ENCODE results near the gene TJP1.
"Not testable (repeated sequence)": the region's sequence is repeated elsewhere in the genome, so short reads cannot be mapped to it uniquely, and the experiment has no call there.

TJP1 gene

DNA sequence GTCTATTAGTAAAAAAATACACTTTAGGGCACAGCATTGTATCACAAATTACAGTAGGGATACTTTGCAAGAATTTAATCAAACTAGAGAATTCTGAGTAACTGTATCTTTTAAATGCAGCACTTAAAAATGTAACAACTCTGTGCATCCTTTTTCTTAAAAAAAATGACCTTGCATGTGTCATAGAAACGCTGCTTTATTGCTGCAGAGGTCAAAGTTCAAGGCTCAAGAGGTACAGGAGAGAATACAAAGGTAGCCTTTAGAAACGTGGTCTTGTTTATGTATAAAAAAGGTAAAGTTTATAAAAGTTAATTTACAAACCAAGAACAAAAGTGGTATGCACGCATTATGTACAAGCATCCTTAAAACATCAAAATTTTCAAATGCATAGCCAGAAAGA is 122.0 kb downstream of the TJP1 start:
- no peak for DNase-seq (ENCODE audit: low spot score)

DNA sequence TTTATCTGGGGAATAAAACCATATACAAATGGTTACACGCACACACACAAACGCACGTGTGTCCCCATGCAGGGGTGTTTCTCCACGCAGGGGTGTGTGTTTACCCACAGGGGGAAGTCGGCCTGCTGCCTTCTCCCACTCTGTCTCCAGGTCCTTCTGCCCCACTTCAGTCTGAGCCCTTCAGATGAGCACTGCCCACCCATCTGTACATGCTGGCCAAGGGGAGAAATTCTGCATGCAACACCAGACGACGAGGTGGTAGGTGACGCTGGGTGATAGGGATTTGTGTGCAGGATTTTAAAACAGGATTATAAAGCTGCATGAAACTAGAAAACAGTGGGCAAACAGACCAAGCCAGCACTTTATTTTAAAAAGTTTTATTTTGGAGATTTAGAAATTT is 122.5 kb downstream of the TJP1 start:
- DNase-seq (ENCODE audit: low spot score) = no peak

DNA sequence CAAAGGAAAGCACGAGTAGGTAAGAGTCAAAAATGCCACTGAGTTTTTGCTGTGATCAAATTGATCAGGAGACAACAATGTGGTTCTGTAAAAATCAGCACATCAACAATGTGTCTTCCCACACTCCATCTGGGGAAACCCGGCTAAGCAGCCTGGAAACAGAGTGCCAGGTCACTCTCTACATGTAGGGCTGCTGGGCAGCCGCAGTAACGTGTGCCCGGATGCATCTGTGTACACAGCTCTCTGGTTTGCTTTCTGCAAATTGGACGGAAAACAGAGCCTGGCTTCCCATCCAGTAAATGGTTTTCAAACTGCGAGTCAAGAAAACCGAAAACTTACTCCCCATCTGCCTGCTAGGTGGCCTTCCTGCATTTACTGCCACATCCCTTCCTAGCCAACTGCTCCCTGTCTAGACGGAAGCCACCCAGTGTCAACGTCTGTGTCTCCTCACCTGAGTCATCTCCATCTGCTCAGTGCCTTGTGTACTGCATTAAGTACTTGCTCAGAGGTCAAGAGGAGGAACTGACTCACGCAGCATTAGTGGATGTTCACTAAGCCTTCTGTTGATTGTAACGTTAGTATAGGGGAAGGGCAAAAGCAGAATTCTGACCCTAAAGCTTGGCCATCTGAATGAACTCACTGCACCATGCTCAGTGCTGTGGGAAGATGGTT is 124.1 kb downstream of the TJP1 start:
- DNase-seq (ENCODE audit: low spot score) = no peak

DNA sequence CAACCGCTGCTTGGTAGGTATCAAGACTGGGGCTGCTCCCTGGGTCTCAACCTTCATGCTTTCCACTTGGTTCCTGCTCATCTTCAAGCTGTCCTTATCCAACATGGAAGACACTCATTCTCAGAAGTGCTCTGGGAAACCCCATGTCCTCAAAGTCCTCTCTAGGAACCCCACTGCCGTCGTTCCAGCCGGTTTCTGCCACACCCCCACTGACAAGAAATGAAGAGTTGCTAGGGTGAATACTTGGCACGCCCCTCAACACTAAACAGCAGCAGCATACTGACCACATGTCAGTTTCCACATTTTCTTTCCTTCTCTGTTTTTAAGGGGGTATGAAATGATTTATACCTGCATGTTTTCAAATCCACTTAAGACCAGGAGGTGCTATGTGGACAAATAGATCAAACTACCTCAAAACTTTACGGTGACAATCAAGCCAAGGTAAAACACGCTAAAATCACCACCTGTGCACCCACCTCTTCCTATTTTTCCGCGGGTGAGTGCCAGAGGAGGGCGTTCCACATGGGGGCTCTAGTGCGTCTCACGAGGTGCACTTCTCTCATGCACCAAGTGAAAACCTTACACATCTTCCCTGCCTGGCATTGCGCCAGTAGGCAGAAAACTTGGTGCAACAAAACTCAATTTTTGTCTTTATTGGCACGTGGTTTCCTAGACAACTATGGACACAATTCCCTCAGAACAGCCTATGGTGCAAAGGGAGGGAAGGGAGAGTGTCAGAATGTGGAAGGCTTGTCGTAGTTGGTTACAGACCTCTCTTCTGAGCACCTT is 125.1 kb downstream of the TJP1 start:
- no peak for DNase-seq (ENCODE audit: low spot score)

DNA sequence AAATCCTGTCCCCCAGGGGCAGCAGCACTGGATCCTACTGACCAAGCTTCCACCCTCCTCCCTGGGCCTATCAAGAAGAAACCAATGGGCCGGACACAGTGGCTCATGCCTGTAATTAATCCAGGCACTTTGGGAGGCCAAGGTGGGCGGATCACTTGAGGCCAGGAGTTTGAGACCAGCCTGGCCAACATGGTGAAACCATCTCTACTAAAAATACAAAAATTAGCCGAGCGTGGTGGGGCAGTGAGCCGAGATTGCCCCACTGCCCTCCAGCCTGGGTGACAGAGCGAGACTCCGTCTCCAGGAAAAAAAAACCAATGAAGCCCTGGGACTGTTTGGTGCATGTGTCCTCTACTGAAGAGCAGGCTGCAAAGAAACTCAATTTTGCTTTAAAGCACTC is 125.8 kb downstream of the TJP1 start:
- DNase-seq (ENCODE audit: low spot score) = not testable (repeated sequence)

DNA sequence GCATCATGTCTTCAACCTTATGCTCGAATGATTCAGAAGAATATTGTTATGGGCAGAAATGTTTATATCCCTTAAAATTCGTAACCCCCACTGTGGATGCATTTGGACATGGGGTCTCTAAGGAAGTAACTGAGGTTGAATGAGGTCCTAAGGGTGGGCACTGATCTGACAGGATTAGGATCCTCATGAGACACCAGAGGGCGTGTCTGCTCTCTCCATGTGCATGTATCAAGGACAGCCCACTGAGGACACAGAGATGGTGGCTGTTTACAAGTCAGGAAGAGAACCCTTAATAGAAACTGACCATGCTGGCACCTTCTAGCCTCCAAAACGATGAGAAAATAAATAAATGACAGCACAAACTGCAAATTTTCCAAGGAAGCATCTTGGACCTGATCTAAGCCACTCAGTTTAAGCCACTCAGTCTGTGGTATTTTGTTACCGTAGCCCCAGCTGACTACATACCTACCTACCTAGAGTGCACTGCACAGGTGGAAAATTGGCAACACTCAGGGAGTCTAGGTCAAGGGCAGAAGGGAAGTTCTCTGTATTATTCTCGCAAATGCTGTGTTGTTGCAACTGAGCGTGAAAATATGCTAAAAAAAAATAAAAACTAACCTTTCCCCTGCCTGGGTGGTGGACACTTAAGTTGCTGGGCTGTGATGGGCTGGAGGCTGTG is 126.6 kb downstream of the TJP1 start:
- no peak for DNase-seq (ENCODE audit: low spot score)

DNA sequence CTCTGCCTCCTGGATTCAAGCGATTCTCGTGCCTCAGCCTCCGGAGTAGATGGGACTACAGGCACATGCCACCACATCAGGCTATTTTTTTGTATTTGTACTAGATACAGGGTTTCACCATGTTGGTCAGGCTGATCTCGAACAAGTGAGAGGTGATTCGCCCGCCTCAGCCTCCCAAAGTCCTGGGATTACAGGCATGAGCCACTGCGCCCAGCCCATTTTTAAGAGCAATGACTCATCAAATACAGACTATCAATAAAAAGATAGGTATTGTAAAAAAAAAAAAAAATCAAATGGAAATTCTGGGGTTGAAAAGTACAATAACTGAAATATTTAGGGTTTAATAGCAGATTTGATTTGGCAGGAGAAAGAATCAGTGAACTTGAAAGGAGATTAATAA is 129.0 kb downstream of the TJP1 start:
- DNase-seq (ENCODE audit: low spot score) = no peak

DNA sequence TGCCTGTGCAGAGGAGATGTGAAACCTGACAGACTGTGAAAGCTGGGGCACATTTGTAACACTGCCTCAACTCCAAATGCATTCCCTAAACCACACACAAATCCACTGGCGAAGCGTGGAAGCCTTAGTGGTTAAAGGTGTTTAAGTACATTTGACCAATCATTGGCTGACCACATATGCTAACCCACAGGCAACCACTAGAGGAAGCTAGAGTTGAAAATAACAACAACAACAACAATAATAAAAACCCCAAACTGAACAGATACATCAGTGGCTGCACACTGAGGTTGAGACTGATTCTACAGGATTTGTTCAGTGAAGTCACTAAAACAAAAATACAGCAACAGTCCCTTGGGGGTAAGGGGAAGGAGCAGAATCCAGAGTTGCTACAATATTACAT is 129.7 kb downstream of the TJP1 start:
- peak; percentile 19 for DNase-seq (ENCODE audit: low spot score)

DNA sequence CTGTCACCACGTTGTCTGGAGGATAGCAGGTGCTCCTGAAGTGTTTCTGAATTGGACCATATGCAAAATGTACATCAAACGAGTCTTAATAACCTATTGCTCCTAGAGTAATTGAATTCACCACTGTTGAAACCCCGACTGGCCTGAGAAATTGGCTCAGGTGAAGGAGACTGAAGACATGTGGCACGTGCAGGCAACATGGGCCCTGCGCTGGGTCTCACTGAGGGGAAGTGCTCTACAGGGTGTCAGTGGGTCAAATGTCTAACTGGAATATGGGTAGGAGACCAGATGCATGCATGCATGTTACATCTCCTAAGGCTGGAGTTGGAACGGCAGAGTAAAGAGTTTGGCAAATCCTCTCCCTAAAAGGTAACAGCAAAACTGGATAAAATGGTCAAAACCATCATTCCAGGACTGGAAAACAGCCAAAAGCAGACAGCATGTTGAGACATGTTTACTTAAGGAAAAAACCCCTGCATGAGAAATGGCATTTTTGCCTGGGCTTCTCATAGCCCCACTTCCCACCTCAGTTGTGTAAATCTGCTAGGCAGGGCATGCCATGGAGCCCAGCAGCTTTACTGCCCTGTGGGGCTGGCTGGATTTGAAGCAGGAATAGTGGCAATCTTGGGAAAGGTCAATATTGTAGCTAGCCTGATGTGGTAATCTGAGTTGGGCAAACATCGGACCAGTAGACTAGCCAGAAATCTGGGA is 131.3 kb downstream of the TJP1 start:
- no peak for DNase-seq (ENCODE audit: low spot score)

DNA sequence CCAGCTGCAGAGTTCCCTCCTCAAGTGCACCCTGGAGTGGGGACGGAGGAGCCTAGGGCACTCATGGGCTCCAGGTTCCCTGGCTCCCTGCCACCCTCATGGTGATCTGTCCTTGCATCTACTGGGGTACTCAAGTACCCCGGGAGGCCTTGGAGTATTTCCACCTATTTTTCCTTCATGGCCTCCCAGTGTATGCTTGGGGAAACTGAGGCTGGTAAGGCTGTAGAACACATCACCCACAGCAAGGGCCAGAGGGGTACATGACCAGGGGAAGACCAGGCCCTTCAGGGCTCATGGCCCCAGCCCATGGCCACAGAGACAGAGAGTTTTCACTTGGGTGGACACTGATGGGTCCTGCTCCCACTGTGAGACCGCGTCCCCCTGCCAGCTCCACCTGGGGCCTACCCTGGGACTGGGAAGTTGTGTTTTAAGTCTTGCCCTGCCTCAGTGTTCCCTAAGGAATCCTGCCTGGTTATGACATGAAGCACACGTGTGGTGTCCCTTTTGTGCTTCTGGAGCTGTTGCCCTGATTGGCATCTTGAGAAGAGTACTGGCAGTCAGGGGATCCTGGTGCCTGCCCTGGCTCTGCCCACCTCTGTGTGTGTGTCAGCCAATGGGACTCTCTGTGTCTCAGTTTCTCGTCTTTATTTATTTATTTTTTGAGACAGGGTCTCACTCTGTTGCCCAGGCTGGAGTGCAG is 132.8 kb downstream of the TJP1 start:
- DNase-seq (ENCODE audit: low spot score) = no peak

DNA sequence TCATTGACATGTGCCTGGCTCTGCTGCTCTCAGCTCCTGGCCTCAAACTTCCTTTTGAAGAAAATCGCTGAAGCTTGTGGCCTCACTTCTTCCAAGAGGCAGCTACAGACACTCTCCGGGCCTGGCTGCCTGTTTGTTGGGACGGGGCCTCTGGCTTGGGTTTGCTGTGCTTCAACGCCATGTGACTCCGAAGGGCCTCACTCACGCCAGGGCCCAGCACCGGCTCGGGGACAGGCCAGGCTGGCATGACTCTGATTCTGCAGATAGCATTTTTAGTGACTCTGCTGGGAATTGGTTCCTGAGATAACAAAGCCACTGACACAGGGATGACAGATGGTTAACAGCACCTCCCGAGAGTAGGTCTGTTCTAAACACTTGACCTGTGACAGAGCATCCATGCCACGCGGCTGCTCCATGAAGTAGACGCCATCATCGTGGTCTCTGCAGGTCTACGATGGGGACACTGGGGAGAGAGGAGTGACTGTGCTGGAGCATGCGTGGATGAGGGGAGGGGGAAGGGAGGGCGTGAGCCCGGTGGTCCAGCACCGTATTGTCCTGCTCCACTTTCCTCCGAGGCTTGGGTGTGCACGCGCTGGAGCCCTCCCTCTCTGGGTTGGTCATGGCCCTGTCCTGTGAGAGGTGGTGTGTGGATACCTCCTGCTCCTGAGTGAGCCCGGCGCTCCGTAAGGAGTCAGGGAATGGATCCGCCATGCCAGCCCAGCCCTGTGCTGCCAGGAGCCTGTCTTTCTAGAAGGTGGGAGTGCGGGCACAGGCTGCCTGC is 133.6 kb downstream of the TJP1 start:
- DNase-seq (ENCODE audit: low spot score) = no peak

DNA sequence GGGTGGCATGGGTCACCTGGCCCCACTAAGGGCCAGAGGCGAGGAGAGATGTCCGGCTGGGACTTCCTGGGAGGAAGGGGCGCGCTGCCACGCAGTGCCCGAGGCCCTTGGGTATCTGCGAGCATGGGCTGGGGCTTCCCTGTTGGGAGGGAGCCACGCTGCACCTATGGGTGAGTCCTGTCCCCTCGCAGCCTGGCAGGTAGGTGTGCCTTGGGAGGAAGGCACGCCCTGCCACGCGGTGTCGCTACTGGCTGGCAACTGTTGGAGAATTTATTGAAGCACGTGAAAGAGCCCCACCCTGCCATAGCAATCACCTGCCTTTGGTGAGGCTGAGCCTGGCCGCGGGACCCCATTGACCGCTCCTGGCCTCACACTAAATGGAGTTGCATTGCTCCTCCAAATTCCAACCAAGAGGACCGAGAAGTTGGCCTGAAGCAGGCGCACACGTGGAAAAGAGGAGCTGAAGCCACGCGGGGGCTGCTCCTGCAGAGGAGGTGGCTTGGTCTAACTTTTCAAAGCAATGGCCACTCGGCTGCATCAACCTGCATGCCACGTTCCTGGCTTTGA is 134.2 kb downstream of the TJP1 start:
- DNase-seq (ENCODE audit: low spot score) = peak; percentile 73

DNA sequence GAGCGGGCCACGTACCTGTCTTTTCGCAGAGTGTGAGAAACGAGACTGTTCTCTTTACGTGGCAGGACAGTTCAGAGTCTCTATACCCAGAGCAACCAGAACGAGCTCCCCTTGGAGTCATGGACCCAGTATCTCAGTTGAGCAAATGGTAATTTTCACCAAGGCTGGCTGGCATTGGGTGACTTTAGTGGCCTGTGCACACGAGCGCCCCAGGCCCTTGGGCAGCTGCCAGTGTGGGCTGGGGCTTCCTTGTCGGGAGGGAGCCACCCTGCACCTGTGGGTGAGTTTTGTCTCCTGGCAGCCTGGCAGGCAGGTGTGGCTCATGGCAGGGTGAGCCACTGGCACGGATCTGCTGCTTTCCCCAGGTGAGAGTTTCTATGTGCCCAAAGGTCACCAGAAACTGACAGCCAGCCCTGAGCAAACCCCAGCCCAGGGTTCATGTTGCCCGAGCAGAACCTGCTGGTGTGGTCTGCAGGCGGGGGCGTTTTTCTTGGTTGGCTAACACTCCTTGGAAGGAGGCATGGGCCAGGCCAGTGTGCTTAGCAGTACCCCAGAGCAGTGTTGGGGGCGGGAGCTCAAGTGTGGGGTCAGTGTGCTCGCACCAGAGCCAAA is 135.0 kb downstream of the TJP1 start:
- DNase-seq (ENCODE audit: low spot score) = no peak

DNA sequence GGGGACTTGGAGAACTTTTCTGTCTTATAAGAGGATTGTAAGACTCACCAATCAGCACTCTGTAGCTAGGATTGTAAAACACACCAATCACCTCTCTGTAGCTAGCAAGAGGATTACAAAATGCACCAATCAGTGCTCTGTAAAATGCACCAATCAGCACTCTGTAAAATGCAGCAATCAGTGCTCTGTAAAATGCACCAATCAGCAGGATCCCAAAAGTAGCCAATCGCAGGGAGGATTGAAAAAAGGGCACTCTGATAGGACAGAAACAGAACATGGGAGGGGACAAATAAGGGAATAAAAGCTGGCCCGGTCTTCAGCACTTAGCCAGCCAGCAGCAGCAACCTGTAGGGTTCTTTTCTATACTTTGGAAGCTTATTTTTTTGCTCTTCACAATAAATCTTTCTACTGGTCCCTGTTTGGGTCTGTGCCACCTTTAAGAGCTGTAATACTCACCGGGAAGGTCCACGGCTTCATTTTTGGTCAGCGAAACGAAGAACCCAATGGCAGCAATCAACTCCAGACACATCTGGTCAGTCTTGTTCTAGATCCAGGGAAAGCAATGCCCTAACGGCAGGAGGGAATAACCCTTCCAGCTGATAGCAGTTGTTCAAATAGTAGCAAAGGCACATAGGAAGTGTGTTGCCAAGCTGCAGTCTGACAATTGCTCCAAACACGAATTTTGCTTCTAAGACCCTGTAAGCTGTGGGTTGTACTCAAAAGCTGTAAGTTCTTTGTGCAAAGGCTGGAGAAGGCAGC is 135.6 kb downstream of the TJP1 start:
- DNase-seq (ENCODE audit: low spot score) = no peak

DNA sequence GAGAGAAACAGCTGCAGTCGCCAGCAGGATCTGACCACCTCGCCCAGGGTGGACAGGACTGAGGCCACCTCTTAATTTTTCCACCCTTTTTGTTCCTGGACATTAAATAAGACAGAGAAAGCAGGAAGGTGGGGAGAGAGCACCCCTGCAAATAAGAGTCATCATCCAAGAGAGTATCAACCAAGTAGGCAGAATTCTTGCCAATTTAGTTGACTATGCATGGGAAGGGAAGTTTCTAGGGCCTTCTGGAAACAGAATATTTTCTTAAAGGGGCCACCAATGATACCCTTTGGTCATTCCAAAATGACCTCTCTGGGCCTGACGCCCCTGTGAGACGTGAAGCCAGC is 136.2 kb downstream of the TJP1 start:
- no peak for DNase-seq (ENCODE audit: low spot score)

DNA sequence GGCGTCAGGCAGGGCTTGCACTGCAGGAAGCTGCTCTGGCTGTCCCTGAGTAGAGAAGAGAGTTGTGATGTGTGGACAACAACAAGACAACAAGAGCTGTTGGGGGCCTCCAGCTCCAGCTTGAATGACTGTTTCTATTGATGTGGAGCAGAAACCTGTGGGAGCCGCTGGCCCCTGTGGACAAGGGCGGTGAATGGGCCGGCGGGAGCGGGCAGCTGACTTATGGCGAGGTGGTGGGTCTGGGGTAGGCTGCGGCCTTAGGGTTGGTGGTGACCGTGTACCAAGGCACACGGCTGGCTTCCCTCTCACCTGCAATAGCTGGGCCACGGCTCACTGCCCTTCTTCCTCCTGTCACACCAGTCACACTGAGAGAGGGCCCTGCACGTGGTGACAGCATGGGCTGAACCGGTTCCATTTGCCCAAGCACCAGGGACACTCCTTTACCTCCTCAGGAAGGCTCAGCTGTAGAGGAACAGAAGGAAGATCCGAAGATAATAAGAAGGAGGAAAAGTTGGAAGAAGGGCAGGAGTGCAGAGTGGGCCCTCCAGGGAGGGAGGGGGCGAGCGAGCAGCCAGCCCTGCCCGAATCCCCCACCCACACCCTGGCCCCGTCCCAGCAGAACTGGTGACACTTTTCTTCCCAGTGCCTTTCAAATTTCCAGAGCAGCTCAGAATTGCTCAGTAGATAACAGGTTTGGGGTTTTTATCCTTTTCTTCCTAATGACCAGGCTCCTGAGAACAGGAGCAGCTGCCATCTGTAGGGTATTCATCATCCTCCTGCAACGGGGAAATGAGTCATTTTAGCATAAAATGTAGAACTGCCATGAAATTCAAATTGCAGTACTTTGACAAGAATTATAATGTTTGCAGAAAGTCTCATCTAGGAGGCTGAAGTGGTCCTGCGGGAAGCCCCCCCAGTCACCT is 136.9 kb downstream of the TJP1 start:
- DNase-seq (ENCODE audit: low spot score) = no peak

DNA sequence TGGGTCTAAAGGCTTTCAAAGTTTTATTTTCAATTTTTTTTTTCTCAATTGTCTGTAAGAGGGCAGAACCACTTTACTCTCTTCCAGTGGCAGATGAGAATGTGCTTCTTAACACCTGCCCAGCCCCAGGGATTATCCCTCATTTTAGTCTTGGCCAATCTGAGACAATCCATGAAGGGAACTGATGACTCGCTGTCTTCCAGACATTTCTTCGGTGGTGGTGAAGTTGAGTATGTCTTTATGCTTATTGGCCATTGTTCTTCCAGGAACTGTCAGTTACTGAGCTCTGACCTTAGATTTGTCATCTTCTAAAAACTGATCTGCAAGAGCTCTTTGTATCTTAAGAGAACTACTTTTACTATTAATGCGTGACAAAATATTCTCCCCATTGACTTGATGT is 139.5 kb downstream of the TJP1 start:
- DNase-seq (ENCODE audit: low spot score) = no peak

DNA sequence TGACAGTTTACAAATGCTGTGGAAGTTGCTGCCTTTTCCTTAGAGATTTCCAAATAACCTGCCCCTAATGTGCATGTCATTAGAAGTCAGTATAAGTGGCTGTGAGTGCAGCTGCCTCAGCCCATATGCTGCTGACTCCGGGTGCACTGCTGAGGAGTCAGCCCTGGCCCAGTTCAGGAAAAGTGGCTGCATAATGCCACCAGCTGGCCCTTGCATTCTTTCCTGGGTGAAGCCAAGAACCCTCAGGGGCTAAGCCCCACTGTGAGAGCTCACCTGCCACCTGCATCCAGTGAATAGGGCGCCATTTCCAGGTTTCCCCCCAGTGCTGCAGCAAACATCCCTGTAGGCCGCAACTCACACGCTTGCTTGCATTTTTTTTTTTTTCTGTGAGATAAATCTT is 139.9 kb downstream of the TJP1 start:
- no peak for DNase-seq (ENCODE audit: low spot score)

DNA sequence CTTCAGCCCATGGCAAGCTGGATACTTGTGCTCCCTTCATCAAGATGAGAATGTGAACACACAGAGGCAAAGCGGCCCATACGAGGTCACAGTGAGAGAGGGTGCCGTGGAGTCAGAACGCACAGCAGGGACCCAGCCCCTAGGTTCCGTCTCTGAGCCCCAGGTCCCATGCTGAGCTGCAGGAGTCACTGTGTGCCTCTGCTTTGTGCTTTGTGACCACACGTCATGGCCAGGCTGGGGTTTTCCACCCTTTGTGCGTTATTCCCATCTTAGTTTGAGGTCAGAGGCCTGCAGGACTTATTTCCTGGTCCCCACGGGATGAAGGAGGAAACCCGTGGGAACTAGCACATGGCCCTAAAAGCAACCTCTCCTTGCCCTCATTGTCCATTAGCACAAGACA is 140.3 kb downstream of the TJP1 start:
- DNase-seq (ENCODE audit: low spot score) = no peak
